PFSK-1 (cell line): ENCODE results near the gene CTIF.

Source experiments
- TAF1 ChIP-seq: IDR thresholded peaks from 2 replicates; pipeline ENCODE4 v1.6.1; 2012; ENCODE audit warnings: low read length, control low read depth, borderline replicate concordance; ENCODE audit not compliant: insufficient read depth
- TF ChIP-seq, protein P1 (sequence below), 2 experiments: IDR thresholded peaks; 2 replicates each; pipeline versions ENCODE4 v1.6.1 to v1.8.0; 2011 to 2012; ENCODE audit warnings: low read depth in 2 of 2, low read length in 2 of 2, control low read depth in 1 of 2, inconsistent platforms in 1 of 2, mild to moderate bottlenecking in 1 of 2, moderate library complexity in 1 of 2; ENCODE audit not compliant: insufficient read depth in 1 of 2

GRCh38 chr18:48675912-48676311 is 137.1 kb downstream of the CTIF start:
- no peak for TF ChIP-seq TAF1
- TF ChIP-seq, protein P1, sequence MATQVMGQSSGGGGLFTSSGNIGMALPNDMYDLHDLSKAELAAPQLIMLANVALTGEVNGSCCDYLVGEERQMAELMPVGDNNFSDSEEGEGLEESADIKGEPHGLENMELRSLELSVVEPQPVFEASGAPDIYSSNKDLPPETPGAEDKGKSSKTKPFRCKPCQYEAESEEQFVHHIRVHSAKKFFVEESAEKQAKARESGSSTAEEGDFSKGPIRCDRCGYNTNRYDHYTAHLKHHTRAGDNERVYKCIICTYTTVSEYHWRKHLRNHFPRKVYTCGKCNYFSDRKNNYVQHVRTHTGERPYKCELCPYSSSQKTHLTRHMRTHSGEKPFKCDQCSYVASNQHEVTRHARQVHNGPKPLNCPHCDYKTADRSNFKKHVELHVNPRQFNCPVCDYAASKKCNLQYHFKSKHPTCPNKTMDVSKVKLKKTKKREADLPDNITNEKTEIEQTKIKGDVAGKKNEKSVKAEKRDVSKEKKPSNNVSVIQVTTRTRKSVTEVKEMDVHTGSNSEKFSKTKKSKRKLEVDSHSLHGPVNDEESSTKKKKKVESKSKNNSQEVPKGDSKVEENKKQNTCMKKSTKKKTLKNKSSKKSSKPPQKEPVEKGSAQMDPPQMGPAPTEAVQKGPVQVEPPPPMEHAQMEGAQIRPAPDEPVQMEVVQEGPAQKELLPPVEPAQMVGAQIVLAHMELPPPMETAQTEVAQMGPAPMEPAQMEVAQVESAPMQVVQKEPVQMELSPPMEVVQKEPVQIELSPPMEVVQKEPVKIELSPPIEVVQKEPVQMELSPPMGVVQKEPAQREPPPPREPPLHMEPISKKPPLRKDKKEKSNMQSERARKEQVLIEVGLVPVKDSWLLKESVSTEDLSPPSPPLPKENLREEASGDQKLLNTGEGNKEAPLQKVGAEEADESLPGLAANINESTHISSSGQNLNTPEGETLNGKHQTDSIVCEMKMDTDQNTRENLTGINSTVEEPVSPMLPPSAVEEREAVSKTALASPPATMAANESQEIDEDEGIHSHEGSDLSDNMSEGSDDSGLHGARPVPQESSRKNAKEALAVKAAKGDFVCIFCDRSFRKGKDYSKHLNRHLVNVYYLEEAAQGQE (IDR thresholded peaks at IDR 0.05; ENCODE audit: insufficient read depth in 1 of 2, low read depth in 2 of 2, low read length in 2 of 2), result no peak
